ENCODE data around the gene LGALS3BP. TPM values are rescaled to one million over a fixed set of nuclear protein-coding genes. Genes with fewer than 3 reads are reported as not detected.

The LGALS3BP gene
- total and polyA plus RNA-seq, 2 of the 13 experiments (the other 11 are each of a cell fraction or from before 2014, with no cell fraction given), result 137 to 332 TPM

- TF ChIP-seq CREB1 (IDR thresholded peaks at IDR 0.05), result no peak
- TF ChIP-seq CREB1 (CRISPR knock-in tag; IDR thresholded peaks at IDR 0.05), result no peak
- no peak for TF ChIP-seq TERF1 (CRISPR knock-in tag; IDR thresholded peaks at IDR 0.05)
- TF ChIP-seq MYNN (CRISPR knock-in tag; IDR thresholded peaks at IDR 0.05; ENCODE audit: low read depth), result peak; percentile 30; the same call in 1 of the 2 replicates
- TF ChIP-seq ZHX2 (IDR thresholded peaks at IDR 0.05; ENCODE audit: low read depth), result no peak
- no peak for TF ChIP-seq ZHX2 (CRISPR knock-in tag; IDR thresholded peaks at IDR 0.05; ENCODE audit: borderline replicate concordance)
- 0 out of 2 replicates have a peak, but pooled peaks have one; percentile 6 for TF ChIP-seq ZNF788 (CRISPR knock-in tag; IDR thresholded peaks at IDR 0.05; ENCODE audit: borderline replicate concordance)
- TF ChIP-seq CC2D1A (CRISPR knock-in tag; IDR thresholded peaks at IDR 0.05), result peak; percentile 71; the same call in 1 of the 2 replicates
- no peak for TF ChIP-seq SETDB1 (CRISPR knock-in tag; IDR thresholded peaks at IDR 0.05; ENCODE audit: borderline replicate concordance)
- TF ChIP-seq CBX2 (IDR thresholded peaks at IDR 0.05; ENCODE audit: low read depth, low read length), result no peak
- TF ChIP-seq CBX2 (CRISPR knock-in tag; IDR thresholded peaks at IDR 0.05; ENCODE audit: low read depth), result peak; percentile 46; the same call in 1 of the 2 replicates
- peak; percentile 96 for TF ChIP-seq ZNF605 (CRISPR knock-in tag; IDR thresholded peaks at IDR 0.05)
- TF ChIP-seq ZNF281 (CRISPR knock-in tag; IDR thresholded peaks at IDR 0.05; ENCODE audit: borderline replicate concordance), result peak; percentile 9; the same call in 1 of the 2 replicates
Measured at GRCh38 chr17:78979780-78980623, at the start of gene LGALS3BP (continued).

All from HepG2 (cell line).